NCI-H1436 (cell line): ENCODE measurements around the gene OTUB1.
"Not testable (repeated sequence)": the region's sequence is repeated elsewhere in the genome, so short reads cannot be mapped to it uniquely, and the experiment has no call there.

Experiments used
- DNase-seq: peaks from one replicate; lab custom pipeline; 2025; lab: John Stamatoyannopoulos, UW

OTUB1 gene, protein sequence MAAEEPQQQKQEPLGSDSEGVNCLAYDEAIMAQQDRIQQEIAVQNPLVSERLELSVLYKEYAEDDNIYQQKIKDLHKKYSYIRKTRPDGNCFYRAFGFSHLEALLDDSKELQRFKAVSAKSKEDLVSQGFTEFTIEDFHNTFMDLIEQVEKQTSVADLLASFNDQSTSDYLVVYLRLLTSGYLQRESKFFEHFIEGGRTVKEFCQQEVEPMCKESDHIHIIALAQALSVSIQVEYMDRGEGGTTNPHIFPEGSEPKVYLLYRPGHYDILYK

DNA sequence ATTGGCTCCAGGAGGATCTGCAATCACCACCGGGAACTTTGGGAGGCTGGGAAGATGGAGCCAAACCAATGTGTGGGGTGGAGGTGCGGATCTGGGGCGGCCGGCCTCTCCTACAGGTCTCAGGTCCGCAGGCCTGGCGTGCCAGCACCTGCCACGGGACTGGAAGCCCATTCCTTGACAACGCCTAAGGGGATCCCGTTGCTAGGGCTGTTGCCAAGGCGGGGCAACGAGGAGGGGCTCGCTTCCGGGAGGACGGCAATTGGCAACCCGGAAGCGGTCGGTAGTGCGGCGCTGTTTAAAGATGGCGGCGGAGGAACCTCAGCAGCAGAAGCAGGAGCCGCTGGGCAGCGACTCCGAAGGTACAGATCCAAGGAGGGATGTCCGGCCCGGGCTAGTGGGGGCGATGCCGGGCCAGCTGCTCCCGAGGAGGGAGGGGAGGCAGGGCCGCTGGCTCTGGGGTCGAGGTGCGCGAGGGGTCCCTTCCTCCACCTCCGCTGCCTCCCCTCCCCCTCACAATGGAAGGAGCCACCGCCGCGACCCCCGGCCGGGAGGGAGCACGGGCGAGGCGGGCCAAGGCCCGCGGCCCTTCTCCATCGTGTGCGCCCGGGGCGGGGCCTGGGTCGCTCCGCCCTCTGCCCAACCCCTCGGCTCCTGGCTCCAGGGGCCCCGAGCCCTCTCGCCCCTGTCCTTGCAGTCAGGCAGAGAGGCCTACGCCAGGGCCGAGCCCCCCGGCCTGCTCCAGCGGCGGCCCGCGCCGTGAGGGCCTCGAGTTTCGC lies at the start of gene OTUB1:
OTUB1 (plus strand) TSS at position 283 of the 776 bp plus-strand sequence; CDS start at position 302, 19 bp downstream.
- peak; percentile 89 for DNase-seq

DNA sequence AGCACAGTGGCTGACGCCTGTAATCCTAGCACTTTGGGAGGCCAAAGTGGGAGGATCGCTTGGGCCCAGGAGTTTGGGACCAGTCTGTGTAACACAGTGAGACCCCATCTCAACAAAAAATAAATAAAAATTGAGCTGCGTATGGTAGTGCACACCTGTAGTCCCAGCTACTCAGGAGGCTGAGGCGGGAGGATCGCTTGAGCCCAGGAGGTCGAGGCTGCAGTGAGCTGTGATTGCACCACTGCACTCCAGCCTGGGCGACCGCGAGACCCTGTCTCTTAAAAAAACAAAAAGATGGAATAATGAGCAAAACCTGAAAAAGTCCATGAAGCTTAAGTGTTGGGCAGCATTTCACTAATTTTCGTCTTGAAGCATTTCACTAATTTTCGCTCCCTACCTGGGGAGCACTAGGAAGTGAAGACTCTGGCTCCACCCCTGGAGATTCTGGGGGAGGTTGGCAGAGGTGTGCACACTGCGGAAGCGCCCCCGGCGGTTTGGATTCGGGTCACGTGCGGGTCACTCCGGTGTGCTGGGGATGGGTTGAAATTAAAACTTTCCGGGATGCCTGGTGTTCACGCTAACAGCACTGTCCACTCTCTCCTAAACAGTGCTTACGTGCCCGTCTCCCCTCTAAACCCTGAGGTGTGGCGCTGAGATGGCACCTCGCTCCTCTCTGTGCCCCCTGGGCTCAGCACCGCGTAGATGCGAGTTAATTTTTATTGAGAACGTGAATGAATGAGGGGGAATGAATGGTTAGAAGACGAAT lies 48.3 kb upstream of the OTUB1 start:
- no peak for DNase-seq

DNA sequence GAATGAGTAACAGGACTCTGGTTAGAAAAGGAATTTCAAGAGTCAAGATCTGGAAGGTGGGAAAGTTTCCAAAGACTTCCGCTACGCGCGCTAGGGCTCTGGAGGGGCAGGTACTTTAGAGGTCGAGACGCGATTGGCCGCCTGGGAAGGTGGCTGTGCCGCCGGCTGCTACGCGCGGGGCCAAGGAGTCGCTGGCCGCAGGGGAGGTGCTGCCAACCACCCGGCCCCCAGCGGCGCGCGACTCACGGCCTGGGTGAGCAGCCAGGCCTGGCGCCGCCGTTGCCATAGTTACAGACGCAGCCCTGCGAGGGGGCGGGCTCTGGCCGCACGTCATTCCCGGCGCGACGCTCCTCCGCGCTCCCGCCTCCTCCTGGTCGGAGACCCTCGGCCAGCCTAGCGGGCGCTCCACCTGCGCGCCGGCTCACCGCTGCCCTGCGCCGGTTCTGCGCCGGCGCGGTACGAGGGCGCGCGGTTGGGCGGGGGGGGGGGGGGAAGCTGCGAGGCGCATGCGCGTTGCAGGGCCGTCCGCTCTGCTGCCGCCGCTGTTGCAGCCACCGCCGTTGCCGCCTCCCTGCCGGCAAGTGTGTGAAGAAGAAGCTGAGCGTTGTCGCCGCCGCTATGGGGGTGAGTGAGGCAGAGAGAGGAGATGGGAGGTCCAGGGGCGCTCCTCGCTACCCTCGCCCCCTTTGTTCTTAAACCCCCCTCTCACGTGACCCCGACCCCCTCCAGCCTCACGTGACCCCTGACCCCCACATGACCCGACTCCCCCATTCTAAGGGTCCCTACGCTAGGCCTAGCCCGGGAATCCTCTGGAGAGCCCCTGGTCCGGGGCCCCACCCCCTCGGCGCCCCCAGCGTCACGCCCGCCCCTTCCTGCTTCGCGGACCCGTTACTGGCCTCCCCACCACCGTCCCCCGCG lies 47.5 kb upstream of the OTUB1 start, which contains the start of gene NAA40:
NAA40 (plus strand) TSS at position 524 of the 918 bp plus-strand sequence; CDS start at position 619, 95 bp downstream.
- peak; percentile 94 for DNase-seq

DNA sequence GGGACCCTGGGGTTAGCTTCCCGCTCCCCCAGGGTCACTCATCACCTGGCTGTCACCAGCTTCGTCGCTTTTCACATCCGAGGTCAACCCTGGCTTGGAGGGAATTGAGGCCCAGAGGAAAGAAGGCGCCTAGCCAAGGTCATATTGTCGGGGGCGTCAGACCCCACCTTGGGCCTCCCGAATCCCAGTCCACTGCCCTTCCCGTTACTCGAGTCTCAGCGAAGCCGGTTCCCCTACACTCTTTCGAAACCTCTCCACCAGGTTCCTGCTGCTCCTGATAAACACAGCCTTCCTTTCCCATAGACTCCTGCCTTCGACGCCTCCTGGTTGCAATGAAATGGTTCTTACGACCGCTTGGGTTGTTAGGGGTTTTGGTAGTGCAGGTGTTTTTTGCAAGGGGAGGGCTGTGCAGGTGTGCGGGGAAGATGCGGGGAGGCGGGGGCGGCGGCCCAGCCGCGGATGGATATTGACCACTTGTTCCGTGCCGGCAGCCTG lies 46.8 kb upstream of the OTUB1 start:
- no peak for DNase-seq

DNA sequence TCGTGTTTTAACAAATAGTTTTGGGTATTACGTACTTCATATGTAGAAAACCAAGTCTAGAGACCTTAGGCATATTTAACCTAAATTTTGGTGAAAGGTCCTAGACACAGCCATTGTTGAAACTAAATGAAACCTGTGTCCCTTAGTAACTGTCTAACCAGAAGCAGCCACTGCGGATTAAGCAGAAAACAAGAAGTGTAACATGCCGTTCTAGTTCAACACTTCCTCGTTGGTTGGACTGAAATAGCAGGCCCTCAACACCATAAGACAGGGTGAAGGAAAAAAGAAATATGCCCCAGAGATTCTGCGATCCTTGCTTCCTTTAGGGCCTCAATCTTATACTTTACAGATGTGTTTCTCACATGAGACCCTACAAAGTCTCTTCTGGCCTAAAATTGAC lies 45.5 kb upstream of the OTUB1 start:
- DNase-seq, result no peak

DNA sequence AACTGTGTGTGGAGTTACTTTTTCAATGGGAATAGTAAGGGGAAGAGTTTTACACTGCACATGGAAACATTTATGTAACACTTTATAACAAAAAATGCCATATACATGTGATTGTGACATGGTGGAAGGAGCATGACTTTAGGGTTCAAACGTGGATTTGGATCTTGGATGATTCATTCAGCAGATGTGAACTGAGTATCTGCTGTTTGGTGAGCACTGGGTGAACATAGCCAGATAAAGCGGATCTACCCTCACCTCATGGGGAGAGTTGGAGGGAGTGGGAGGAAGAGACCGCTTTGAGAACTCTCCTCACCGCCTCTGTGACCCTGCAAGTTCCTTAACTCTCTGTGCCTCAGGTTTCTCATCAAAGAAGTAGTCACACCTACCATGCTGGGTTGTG lies 44.3 kb upstream of the OTUB1 start:
- DNase-seq, result no peak

DNA sequence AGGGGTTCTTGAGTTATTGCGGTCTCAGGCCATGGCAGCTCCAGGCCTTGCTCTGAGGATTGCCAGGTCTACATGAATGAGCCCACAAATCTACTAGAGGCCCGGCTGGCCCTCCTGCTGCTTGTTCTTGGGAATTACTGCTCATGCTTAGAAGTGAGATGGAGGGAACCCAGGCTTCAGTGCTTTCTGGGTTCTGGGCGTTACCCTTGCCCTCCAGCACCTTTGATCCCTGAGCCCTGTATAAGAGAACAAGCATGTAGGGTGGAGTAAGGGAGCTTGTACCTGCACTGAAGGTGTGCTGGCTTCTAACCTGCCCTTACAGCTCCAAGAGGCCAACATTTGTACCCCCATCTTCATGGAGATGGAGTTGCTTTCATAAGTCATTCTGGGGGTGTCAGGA lies 43.4 kb upstream of the OTUB1 start:
- DNase-seq, result no peak

DNA sequence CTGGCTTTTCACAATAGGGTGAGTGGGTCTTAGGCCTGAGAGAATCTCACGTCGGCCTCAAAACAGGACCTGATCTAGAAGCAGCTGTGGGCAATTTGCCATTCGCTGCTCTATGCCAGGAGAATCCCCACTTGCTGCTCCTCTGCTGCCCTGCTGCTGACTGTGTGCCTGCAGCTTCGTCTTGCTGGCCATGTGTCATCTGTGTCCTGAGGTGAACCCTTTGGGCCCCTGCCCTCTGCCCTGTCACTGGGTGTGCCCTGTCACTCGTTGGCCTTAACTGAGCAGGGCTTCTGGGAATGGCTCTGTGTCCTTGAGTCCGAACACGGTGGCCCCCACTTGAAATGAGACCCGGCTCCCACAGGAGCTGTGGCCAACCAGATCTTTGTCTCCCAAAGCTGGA lies 41.3 kb upstream of the OTUB1 start:
- DNase-seq, result no peak

DNA sequence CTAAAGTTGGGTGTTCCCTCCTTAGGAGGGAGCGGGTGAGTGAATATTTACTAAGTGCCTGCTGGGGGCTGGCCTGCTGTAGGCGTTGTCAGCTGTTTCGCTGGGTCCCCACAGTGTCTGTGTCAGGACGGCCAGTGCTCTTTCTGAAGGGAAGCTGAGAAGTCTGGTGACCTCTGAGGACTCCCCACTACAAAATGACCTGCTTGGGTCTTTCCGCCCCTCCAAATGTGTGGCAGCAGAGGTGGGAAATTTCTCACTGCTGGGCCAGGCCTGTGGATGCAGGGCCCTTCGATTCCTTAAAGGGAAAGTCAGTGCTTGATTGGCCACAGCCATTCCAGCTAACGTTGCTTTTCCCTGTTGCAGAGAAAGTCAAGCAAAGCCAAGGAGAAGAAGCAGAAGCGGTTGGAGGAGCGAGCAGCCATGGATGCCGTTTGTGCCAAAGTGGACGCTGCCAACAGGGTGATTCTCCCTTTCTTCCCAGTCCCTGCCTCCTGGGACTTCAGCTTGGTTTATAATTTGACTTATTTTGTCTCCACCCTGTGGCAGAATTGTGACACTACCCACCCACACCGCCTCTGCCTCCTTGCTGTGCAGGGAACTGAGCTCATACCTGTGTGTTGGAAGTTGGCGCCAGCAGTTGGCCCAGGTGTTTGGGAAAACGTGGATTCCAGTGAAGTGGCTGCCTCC lies 40.6 kb upstream of the OTUB1 start:
- DNase-seq, result peak; percentile 65

DNA sequence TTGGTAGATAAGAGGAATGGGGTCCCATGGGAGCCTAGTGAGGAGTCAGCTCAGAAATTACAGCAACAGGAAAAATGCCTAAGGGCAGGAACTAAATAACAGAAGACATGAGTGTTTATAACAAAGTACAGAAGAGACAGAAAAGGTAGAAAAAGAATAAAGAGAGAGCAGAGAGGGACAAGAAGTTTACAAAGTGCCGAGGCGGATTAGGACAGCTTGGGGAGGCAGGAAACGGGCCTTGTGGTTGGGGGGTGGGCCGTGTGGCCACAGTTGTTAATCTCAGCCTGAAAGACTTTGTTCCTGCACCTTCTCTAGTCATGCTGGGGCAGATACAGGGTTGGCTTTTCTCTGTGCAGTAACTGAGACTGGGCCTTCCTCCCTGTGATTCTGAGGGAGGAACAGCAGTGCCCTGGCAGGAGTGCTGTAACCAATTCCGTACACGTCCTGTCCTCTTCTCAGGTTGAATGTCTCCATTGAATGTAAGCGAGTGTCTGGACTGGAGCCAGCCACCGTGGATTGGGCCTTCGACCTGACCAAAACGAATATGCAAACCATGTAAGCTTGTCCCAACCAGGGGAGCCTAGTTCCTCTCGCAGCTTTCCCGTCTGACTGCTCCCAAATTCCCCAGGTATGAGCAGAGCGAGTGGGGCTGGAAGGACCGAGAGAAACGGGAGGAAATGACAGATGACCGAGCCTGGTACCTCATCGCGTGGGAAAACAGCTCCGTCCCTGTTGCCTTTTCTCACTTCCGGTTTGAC lies 34.3 kb upstream of the OTUB1 start:
- no peak for DNase-seq

DNA sequence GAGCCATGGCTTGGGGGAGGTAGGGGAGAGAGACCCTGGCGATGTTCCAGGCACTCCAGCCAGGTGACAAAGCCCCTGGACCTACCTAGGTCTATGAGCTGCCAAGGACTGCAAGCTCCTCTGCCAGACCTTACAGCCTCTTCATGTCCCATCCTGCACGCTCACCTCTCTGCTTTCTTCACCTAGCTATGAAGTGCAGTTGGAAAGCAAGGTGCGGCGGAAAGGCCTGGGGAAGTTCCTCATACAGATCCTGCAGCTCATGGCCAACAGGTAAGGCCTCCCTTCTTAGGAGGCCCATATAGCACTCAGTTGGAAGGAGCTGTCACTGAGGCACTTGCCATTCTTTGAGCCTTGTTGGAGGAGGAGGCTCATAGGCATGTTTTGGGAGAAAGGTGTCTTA lies 33.7 kb upstream of the OTUB1 start:
- DNase-seq, result no peak

DNA sequence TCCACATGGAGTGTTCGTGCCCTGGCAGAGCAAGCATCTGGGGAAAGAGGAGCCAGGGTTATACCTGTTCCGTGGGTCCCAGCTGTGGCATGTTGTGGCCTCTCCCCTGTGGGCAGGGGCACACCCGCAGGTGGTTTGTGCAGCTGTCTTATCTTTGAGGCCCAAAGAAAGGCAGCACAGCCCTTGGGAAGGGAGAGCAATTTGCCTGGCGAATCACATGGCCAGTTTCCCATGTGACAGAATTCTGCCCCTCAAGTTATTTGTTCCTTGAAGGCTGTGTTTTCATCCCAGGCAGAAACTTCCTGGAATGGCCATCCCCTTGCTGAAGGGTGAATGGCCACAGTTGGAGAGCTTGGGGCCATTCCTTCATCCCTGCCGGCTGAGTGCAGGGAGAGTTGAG lies 28.2 kb upstream of the OTUB1 start:
- DNase-seq, result no peak

DNA sequence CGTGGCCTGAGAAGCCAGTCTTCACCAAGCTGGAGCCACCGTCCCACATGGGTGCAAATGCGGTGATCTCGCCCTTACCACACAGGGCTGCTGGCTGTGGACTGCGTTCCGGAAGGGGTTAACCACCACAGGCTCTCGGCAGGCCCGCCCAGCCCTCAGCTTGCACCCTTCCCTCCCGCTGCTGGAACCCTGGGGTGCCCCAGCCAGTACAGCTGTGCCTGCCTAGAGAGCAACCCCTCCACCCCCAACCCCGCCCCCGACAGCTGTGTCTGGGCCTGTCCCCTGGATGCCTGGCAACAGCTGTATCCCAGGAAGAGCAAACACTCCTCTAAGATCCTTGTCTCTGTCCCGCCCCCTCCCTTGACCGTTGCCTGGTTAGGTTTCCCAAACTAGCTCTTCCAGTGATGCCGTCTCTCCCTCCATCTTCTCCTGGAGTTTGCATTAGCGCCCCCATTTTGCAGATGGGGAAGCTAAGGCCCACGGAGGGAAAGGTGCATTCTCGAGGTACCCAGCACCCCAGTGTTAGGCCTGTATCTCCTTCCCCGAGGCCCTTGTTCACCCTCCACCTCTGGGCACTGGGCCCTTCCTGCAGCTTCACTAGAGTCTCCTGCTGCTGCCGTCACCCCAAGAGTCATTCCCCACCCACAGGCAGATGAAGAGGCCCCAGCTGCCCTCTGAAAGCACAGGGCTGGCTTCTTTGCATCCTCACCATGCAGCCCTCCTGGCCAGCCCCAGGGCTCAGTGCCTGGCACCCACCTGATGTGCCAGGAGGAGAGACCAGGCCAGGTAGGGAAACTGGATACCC lies 24.4 kb upstream of the OTUB1 start:
- no peak for DNase-seq

DNA sequence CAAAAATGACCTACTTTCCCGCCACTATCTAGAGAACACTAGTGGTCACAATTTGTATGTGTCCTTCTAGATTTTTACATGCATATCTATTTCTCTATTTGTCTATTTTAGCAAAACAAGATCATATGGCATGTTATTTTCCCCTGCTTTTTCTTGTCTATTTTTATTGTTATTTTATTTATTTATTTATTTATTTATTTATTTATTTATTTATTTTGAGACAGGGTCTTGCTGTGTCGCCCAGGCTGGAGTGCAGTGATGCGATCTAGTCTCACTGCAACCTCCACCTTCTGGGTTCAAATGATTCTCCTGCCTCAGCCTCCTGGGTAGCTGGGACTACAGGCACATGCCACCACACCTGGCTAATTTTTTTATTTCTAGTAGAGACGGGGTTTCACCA lies 22.3 kb upstream of the OTUB1 start:
- DNase-seq, result not testable (repeated sequence)

DNA sequence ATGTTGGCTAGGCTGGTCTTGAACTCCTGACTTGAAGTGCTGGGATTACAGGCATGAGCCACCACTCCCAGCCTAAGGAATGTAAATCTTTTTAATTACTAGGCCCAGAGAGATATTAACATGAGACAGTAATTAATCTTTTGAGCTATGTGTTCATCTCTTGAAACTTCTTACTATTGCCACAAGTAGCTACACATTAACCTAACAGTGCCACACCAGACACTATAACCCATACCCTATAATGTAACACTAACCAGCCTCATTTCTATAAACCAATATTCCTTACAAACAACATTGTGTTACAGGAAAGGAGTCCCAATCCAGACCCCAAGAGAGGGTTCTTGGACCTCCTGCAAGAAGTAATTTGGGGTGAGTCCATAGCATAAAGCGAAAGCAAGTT lies 19.8 kb upstream of the OTUB1 start:
- no peak for DNase-seq

DNA sequence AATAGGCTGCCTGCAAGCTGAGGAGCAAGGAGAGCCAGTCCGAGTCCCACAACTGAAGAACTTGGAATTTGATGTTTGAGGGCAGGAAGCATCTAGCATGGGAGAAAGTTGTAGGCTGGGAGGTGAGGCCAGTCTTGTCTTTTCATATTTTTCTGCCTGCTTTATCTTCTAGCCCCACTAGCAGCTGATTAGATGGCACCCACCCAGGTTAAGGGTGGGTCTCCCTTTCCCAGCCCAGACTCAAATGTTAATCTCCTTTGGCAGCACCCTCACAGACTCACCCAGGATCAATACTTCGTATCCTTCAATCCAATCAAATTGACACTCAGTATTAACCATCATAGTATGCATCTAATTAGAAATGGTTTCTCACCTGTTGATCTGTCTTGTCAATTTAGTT lies 16.8 kb upstream of the OTUB1 start:
- no peak for DNase-seq

DNA sequence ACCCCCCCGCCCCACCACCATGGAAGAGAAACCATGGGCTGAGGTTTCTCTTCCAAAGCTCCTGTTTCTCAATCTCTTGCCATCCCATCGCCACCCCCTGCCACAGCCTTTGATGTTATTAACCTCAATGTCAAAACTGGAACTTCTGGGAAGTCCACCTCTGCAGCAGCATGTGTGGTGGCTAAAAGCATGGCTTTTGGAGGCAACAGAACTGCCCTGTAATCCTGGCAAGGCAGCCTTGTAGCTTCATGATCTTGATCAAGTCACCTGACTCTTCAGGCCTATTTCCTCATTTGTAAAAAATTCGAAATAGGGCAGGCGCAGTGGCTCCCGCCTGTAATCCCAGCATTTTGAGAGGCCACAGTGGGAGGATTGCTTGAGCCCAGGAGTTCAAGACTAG lies 15.3 kb upstream of the OTUB1 start:
- no peak for DNase-seq

DNA sequence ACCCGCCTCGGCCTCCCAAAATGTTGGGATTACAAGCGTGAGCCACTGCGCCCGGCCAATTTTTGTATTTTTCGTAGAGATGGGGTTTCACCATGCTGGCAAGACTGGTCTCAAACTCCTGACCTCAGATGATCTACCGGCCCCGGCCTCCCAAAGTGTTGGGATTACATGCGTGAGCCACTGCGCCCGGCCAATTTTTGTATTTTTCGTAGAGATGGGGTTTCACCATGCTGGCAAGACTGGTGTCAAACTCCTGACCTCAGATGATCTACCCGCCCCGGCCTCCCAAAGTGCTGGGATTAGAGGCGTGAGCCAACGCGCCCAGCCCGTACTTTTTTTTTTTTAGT lies 12.4 kb upstream of the OTUB1 start:
- not testable (repeated sequence) for DNase-seq
